Muscle of leg (tissue), 16 donors: ENCODE measurements around the gene RAB21. TPM values are rescaled to one million over a fixed set of nuclear protein-coding genes. Genes with fewer than 3 reads are reported as not detected.

Experiments
- DNase-seq: peaks from one replicate; pipeline ENCODE4 v3.0.0; 2013
- H3K27ac ChIP-seq: one replicate; pipeline ENCODE4 v1.5.1; 2013; ENCODE audit warnings: mild to moderate bottlenecking, low read length, control low read depth
- H3K27me3 ChIP-seq: one replicate; pipeline ENCODE4 v1.6.1; 2013; ENCODE audit warnings: low read length; ENCODE audit not compliant: control insufficient read depth, insufficient read depth
- H3K36me3 ChIP-seq: one replicate; pipeline ENCODE4 v1.6.1; 2013; ENCODE audit warnings: low read length; ENCODE audit not compliant: control insufficient read depth, insufficient read depth
- H3K4me1 ChIP-seq: one replicate; pipeline ENCODE4 v1.6.1; 2013; ENCODE audit warnings: low read length; ENCODE audit not compliant: control insufficient read depth, insufficient read depth
- H3K4me3 ChIP-seq: one replicate; pipeline ENCODE4 v1.5.1; 2013; ENCODE audit warnings: low read length, control low read depth
- H3K9me3 ChIP-seq: replicated peaks from 2 replicates; pipeline ENCODE4 v1.6.1; 2013; ENCODE audit warnings: low read depth, low read length; ENCODE audit not compliant: control insufficient read depth
- WGBS: methylation state at CpG from one replicate; pipeline ENCODE4 v1.1.5; 2013; ENCODE audit warnings: missing lambda C conversion rate; ENCODE audit not compliant: insufficient coverage; 5-methylcytosine and 5-hydroxymethylcytosine counted together
- long read RNA-seq, 11 donors: transcript quantifications; one replicate each; lab custom pipeline, GENCODE V29; 2026
- polyA plus RNA-seq, 8 donors: library from polyadenylated mRNA; unstranded; fragments of 120-200 nt; gene quantifications; one replicate each; pipeline versions ENCODE4 v1.2.1 to v1.2.3, GENCODE V29; 2013; ENCODE audit warnings: inconsistent platforms in 1 of 8, low replicate concordance in 1 of 8; ENCODE audit not compliant: insufficient read length in 8 of 8, insufficient read depth in 1 of 8
- total RNA-seq: library from RNA; stranded (reverse); fragments of 120-200 nt; gene quantifications from one replicate; pipeline ENCODE4 v1.2.4, GENCODE V29; 2013

RAB21 gene, protein sequence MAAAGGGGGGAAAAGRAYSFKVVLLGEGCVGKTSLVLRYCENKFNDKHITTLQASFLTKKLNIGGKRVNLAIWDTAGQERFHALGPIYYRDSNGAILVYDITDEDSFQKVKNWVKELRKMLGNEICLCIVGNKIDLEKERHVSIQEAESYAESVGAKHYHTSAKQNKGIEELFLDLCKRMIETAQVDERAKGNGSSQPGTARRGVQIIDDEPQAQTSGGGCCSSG
- total RNA-seq (31.6 TPM), polyA plus RNA-seq (10 to 100 TPM; 30.1 to 44.4 (median 35.5) TPM)
- long read RNA-seq, donor 1, full-length matches to known transcripts = 6 of 6 reads
- long read RNA-seq, donor 1, partial matches to known transcripts = 0 of 6 reads
- long read RNA-seq, donor 1, other reads (novel, unspliced or antisense) = 0 of 6 reads
- long read RNA-seq, donor 2, full-length matches to known transcripts = 2 of 2 reads
- long read RNA-seq, donor 2, partial matches to known transcripts = 0 of 2 reads
- long read RNA-seq, donor 2, other reads (novel, unspliced or antisense) = 0 of 2 reads
- long read RNA-seq, donor 3, full-length matches to known transcripts = 22 of 22 reads
- long read RNA-seq, donor 3, partial matches to known transcripts = 0 of 22 reads
- long read RNA-seq, donor 3, other reads (novel, unspliced or antisense) = 0 of 22 reads
- long read RNA-seq, donor 4, full-length matches to known transcripts = 9 of 9 reads
- long read RNA-seq, donor 4, partial matches to known transcripts = 0 of 9 reads
- long read RNA-seq, donor 4, other reads (novel, unspliced or antisense) = 0 of 9 reads
- long read RNA-seq, donor 5, full-length matches to known transcripts = 32 of 32 reads
- long read RNA-seq, donor 5, partial matches to known transcripts = 0 of 32 reads
- long read RNA-seq, donor 5, other reads (novel, unspliced or antisense) = 0 of 32 reads
- long read RNA-seq, donor 6, full-length matches to known transcripts = 13 of 13 reads
- long read RNA-seq, donor 6, partial matches to known transcripts = 0 of 13 reads
- long read RNA-seq, donor 6, other reads (novel, unspliced or antisense) = 0 of 13 reads
- long read RNA-seq, donor 7, full-length matches to known transcripts = 12 of 12 reads
- long read RNA-seq, donor 7, partial matches to known transcripts = 0 of 12 reads
- long read RNA-seq, donor 7, other reads (novel, unspliced or antisense) = 0 of 12 reads
- long read RNA-seq, donor 8, full-length matches to known transcripts = 12 of 12 reads
- long read RNA-seq, donor 8, partial matches to known transcripts = 0 of 12 reads
- long read RNA-seq, donor 8, other reads (novel, unspliced or antisense) = 0 of 12 reads
- long read RNA-seq, donor 9, full-length matches to known transcripts = 4 of 4 reads
- long read RNA-seq, donor 9, partial matches to known transcripts = 0 of 4 reads
- long read RNA-seq, donor 9, other reads (novel, unspliced or antisense) = 0 of 4 reads
- long read RNA-seq, donor 10, full-length matches to known transcripts = 12 of 42 reads
- long read RNA-seq, donor 10, partial matches to known transcripts = 30 of 42 reads
- long read RNA-seq, donor 10, other reads (novel, unspliced or antisense) = 0 of 42 reads
- long read RNA-seq, donor 11, full-length matches to known transcripts = 13 of 28 reads
- long read RNA-seq, donor 11, partial matches to known transcripts = 15 of 28 reads
- long read RNA-seq, donor 11, other reads (novel, unspliced or antisense) = 0 of 28 reads

GRCh38 chr12:71754461-71755145 lies at the start of gene RAB21:
Gene RAB21, plus strand, starts transcription at chr12:71754863. Its CDS starts 267 bp downstream, at chr12:71755130.
- peak; percentile 98 for DNase-seq
- Histone ChIP-seq H3K9me3 (no peaks in the 10 kb centered on the region), H3K36me3 (peaks cover 5% of the 10 kb centered on the region), H3K27me3 (no peaks in the 10 kb centered on the region), H3K4me3 (peak within 1 kb of the TSS; percentile 65), H3K27ac (peak within 1 kb of the TSS; percentile 87), H3K4me1 (peaks cover 9% of the 10 kb centered on the region)
- 3% methylated on average over 45 of the region's 56 CpGs for whole genome bisulfite sequencing

DNA sequence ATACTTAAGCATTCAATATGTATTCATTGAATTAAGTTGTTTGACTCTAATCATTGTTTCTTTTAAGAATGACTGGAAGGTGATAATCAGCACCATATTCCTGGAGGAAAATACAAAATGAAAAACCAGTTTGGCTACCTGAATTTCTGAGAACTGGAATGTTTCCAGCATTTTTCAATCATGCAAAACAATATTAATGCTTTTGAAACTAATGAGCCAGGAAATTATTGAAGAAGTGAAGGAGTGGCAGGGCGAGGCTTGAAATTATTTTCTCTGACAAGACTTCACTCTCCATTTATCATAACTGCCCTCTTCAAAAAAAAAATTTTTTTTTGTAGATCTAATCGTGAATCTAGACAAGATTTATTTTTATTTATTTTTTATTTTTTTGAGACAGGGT lies 49.7 kb upstream of the RAB21 start:
- Histone ChIP-seq H3K4me1 (no peaks in the 10 kb centered on the region), H3K36me3 (peaks cover 12% of the 10 kb centered on the region), H3K27ac (no peak overlapping the region), H3K9me3 (no peaks in the 10 kb centered on the region), H3K4me3 (no peak overlapping the region), H3K27me3 (no peaks in the 10 kb centered on the region)
- no CpG with 5 or more reads among the region's 2 CpGs for WGBS
- no peak for DNase-seq

- Histone ChIP-seq H3K27ac (no peak overlapping the region), H3K36me3 (peaks cover 5% of the 10 kb centered on the region), H3K9me3 (peaks cover 5% of the 10 kb centered on the region), H3K27me3 (no peaks in the 10 kb centered on the region), H3K4me1 (no peaks in the 10 kb centered on the region), H3K4me3 (no peak overlapping the region)
- DNase-seq = no peak
- no CpG with 5 or more reads among the region's 1 CpG for WGBS
Measured at GRCh38 chr12:71708658-71709057, 46.0 kb upstream of the RAB21 start.

DNA sequence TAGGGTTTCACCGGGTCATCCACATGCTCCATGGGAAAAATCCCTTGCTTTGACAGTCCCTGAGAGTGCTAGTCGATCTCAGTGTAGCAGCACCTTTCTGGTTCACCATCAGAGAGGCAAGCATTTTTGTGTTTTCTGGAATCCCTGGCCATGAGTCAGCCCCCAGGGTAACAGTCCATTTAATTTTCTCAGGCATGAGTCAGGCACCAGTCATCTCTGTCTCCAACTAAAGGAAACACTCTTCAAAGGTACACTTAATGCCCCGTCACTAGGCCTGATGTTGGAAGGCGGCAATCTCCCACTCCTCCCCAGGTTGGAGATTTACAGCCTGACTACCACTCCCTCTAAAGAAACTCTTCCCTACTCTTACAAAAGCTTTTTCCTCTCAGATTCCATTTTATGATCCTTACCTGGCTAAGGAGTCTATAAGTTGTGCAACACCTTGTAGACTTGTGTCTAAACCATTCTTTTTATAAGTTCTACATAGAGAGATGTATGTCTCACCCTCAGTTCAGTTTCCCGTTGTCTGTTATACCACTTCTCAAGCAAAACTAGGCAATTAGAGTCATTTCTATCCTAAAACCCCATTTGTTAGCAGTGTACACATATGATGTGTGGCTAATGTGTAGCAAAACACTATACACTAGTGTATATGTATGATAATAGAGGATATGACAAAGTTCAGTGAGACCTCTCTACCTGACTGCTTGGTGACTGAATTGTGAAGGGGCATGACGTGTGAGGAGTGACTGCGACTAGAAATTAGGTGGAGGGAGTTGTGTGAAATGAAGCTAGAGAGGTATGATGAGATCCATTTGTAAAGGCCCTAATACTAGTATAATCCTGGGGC lies 44.2 kb upstream of the RAB21 start:
- no peak for DNase-seq
- no peak overlapping the region for H3K27ac ChIP-seq
- 79% methylated on average over 6 of the region's 7 CpGs for WGBS
- no peak overlapping the region for H3K4me3 ChIP-seq
- no peaks in the 10 kb centered on the region for H3K27me3 ChIP-seq
- peaks cover 9% of the 10 kb centered on the region for H3K9me3 ChIP-seq
- no peaks in the 10 kb centered on the region for H3K36me3 ChIP-seq
- H3K4me1 ChIP-seq = no peaks in the 10 kb centered on the region

DNA sequence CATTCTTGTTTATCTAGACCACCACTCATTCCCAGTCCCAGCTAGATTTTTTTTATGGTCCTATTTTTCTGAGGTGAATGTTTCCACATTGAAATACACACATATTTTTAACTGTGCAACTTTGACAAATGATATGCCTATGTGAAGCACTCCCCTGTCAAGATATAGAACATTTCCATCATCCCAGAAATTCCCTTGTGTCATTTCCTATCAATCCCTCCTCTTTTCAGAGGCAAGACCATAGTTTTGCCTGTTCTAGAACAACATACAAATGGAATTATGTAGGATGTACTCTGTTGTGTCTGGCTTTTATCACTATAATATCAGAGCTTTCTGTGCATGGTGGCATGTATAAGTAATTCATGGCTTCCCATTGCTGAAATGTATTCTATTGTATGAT lies 36.1 kb upstream of the RAB21 start:
- H3K27me3 ChIP-seq = no peaks in the 10 kb centered on the region
- H3K27ac ChIP-seq = no peak overlapping the region
- H3K9me3 ChIP-seq = peaks cover 5% of the 10 kb centered on the region
- DNase-seq = no peak
- no peaks in the 10 kb centered on the region for H3K36me3 ChIP-seq
- H3K4me3 ChIP-seq = no peak overlapping the region
- no peaks in the 10 kb centered on the region for H3K4me1 ChIP-seq

DNA sequence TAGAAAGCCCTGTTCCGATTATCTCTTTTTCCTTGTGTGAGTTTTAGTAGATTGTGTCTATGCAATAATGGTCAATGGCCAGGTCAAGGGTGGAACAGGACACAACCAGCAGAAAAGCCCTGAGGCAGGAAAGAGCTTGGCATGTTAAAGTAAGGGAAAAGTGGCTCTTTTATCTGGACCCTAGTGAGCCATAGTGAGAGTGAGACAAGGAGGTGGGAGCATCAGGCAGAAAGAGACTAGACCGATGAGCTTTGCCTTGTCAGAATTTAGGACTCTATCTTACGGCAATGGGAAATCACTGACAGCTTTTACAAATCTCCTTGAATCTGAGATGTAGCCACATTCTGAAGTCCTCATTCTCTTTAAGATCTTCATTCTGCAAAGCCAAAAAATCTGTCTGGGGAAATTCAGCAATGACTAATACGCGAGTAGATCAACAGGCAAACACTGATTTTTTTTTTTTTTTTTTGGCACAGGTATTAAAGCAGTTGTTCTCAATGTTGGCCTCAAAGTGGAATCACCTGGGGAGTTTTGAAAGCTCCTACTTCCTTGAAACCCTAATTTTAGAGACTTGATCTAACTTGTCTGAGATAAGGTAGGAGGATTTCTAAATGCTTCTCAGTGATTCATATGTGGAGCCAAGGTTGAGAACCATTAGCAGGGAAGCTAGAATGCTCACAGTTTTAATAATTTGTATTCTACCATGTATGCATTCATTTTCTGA lies 34.9 kb upstream of the RAB21 start:
- peak; percentile 1 for DNase-seq

DNA sequence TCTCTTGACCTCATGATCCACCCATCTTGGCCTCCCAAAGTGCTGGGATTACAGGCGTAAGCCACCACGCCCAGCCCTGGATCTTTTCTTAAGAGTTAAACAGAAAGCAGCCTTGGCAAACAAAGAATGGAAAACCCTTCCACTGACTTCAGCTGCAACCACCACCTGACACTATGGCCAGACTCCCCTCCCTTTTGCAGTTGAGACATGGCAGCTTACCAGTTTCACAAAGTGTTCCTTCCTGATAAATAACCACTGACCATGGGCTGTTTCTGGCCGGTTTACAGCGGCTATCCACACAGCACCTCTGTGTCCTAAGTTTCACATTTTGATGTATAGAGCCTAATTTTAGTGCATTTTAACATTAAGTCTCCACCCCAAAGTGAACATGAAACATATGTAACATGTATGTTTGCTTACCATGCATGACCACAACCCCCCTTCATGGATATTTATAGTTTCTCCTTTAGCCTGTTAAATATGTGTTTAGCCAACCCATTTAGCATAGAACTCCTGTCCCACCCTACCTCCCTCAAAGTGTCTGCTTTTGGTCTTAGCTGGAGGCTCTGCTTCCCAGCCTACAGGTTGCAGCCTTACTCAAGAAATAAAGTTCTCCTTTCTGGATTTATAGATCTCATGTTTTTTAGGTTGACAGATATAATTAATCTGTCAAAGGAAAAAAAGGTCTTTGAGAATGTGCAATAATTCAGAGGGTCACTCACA lies 32.7 kb upstream of the RAB21 start:
- Histone ChIP-seq H3K27ac (no peak overlapping the region), H3K9me3 (no peaks in the 10 kb centered on the region), H3K4me3 (no peak overlapping the region), H3K4me1 (no peaks in the 10 kb centered on the region), H3K36me3 (no peaks in the 10 kb centered on the region), H3K27me3 (no peaks in the 10 kb centered on the region)
- WGBS = 94% methylated on average over 2 of the region's 4 CpGs
- DNase-seq = no peak

More for the DNA sequence above, 34.9 kb upstream of the RAB21 start:
- Histone ChIP-seq H3K4me1 (no peaks in the 10 kb centered on the region), H3K36me3 (no peaks in the 10 kb centered on the region), H3K4me3 (no peak overlapping the region), H3K27me3 (no peaks in the 10 kb centered on the region), H3K9me3 (no peaks in the 10 kb centered on the region), H3K27ac (no peak overlapping the region)
- 51% methylated on average over 2 of the region's 5 CpGs for WGBS

GRCh38 chr12:71725011-71725410 lies 29.7 kb upstream of the RAB21 start:
- WGBS = 75% methylated on average over 1 of the region's 3 CpGs
- H3K4me3 ChIP-seq = no peak overlapping the region
- no peaks in the 10 kb centered on the region for H3K9me3 ChIP-seq

More at GRCh38 chr12:71725011-71725410, 29.7 kb upstream of the RAB21 start:
- no peak for DNase-seq
- Histone ChIP-seq H3K27me3 (no peaks in the 10 kb centered on the region), H3K27ac (no peak overlapping the region), H3K36me3 (no peaks in the 10 kb centered on the region), H3K4me1 (no peaks in the 10 kb centered on the region)
